Chondrocyte (in vitro differentiated cells): Measurements from ENCODE around the gene NUP88. TPM values are rescaled to one million over a fixed set of nuclear protein-coding genes. Genes with fewer than 3 reads are reported as not detected.
A peak's percentile ranks its signal among the peaks of the same experiment; 100 is the strongest.

ENCODE experiments used
- DNase-seq: peaks from one replicate; pipeline ENCODE4 v3.0.0; 2021; ENCODE audit warnings: mixed read lengths, low spot score
- H3K27ac Mint-ChIP-seq: one replicate; pipeline ENCODE4 v1.8.0; 2021; ENCODE audit warnings: mild to moderate bottlenecking, moderate library complexity, mixed read lengths; ENCODE audit not compliant: unreplicated experiment
- H3K27me3 Mint-ChIP-seq: 2 replicates; pipeline ENCODE4 v1.8.0; 2021; ENCODE audit warnings: low read depth, mixed read lengths
- H3K36me3 Mint-ChIP-seq: 2 replicates; pipeline ENCODE4 v1.8.0; 2021; ENCODE audit warnings: low read depth, mixed read lengths
- H3K4me1 Mint-ChIP-seq: 2 replicates; pipeline ENCODE4 v1.8.0; 2021; ENCODE audit warnings: low read depth, mild to moderate bottlenecking, mixed read lengths
- H3K4me3 Mint-ChIP-seq: one replicate; pipeline ENCODE4 v1.8.0; 2021; ENCODE audit warnings: mild to moderate bottlenecking, moderate library complexity, mixed read lengths; ENCODE audit not compliant: unreplicated experiment
- H3K9me3 Mint-ChIP-seq: 2 replicates; pipeline ENCODE4 v1.8.0; 2021; ENCODE audit warnings: low read depth, mixed read lengths
- CTCF ChIP-seq: fragments of 200-600 bp; sonication (generic); IDR thresholded peaks from 2 replicates; pipeline ENCODE4 v1.5.0; 2021; ENCODE audit warnings: antibody characterized with exemption, mild to moderate bottlenecking, moderate library complexity
- total RNA-seq: library from RNA; stranded (reverse); gene quantifications from 3 replicates; pipeline ENCODE4 v1.2.1, GENCODE V29; 2021

NUP88 gene
- total RNA-seq, 1 donor from 2014 or later: 29.2 TPM

GRCh38 chr17:5380491-5381135 lies 38.8 kb downstream of the NUP88 start:
- Mint-ChIP-seq H3K4me1 (peaks cover 3% of the 10 kb centered on the region), H3K9me3 (no peaks in the 10 kb centered on the region), H3K27ac (peak overlapping the region; percentile 28), H3K27me3 (no peaks in the 10 kb centered on the region), H3K4me3 (no peak overlapping the region), H3K36me3 (peaks cover 43% of the 10 kb centered on the region)
- TF ChIP-seq CTCF: no peak
- DNase-seq: no peak

- Mint-ChIP-seq H3K4me1 (peaks cover 3% of the 10 kb centered on the region), H3K9me3 (no peaks in the 10 kb centered on the region), H3K4me3 (no peak overlapping the region), H3K36me3 (peaks cover 45% of the 10 kb centered on the region), H3K27me3 (no peaks in the 10 kb centered on the region), H3K27ac (no peak overlapping the region)
- DNase-seq: no peak
- TF ChIP-seq CTCF: no peak
These were observed 39.9 kb downstream of the NUP88 start for GRCh38 chr17:5379351-5380107.

GRCh38 chr17:5378566-5379207 lies 40.8 kb downstream of the NUP88 start:
- no peak overlapping the region for H3K27ac Mint-ChIP-seq
- H3K4me1 Mint-ChIP-seq: peaks cover 3% of the 10 kb centered on the region
- no peak overlapping the region for H3K4me3 Mint-ChIP-seq
- peaks cover 45% of the 10 kb centered on the region for H3K36me3 Mint-ChIP-seq
- TF ChIP-seq CTCF: no peak
- DNase-seq: no peak
- no peaks in the 10 kb centered on the region for H3K27me3 Mint-ChIP-seq
- no peaks in the 10 kb centered on the region for H3K9me3 Mint-ChIP-seq

- no peaks in the 10 kb centered on the region for H3K9me3 Mint-ChIP-seq
- H3K36me3 Mint-ChIP-seq: peaks cover 29% of the 10 kb centered on the region
- TF ChIP-seq CTCF: no peak
- DNase-seq: no peak
- no peak overlapping the region for H3K4me3 Mint-ChIP-seq
- no peaks in the 10 kb centered on the region for H3K4me1 Mint-ChIP-seq
- H3K27ac Mint-ChIP-seq: no peak overlapping the region
- no peaks in the 10 kb centered on the region for H3K27me3 Mint-ChIP-seq
These were observed 46.4 kb downstream of the NUP88 start for GRCh38 chr17:5373112-5373511.

- Mint-ChIP-seq H3K36me3 (peaks cover 26% of the 10 kb centered on the region), H3K27me3 (no peaks in the 10 kb centered on the region), H3K4me1 (peaks cover 8% of the 10 kb centered on the region), H3K27ac (no peak overlapping the region), H3K9me3 (no peaks in the 10 kb centered on the region), H3K4me3 (no peak overlapping the region)
- no peak for DNase-seq
- TF ChIP-seq CTCF: no peak
These were observed 49.1 kb downstream of the NUP88 start for GRCh38 chr17:5370411-5370810.
